Measurements from ENCODE around the gene USP15. TPM values are rescaled to one million over a fixed set of nuclear protein-coding genes. Genes with fewer than 3 reads are reported as not detected.

USP15 gene
- total RNA-seq, 1 experiment from 2014 or later: 35.3 TPM

DNA sequence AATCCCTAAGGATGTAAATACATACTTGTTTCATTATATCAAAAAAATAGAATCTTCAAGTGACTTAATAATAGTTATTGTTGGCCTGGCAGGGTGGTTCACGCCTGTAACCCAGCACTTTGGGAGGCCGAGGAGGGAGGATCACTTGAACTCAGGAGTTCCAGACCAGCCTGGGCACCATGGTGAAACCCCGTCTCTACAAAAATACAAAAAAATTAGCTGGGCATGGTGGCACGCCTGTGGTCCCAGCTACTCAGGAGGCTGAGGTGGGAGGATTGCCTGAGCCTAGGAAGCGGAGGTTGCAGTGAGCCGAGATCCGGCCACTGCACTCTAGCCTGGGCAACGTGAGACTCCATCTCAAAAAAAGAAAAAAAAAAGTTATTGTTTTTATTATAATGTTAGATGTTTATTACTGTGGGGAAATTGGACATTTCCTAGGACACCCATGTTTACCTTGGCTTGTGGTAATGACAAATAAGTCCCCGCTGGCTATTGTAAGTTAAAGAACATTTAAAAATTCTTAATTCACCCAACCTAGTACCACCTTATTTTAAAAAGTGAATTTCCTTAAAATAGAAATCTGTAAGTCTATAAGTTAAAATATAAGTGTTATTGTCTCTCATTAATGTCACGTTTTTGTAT, 1.8 kb downstream of the USP15 start:
- Histone ChIP-seq H3K14ac (ENCODE audit: insufficient read depth, low read length) (no peak overlapping the region), H2BK120ac (ENCODE audit: low read depth, low read length, poor library complexity, severe bottlenecking) (no peak overlapping the region), H2AFZ (ENCODE audit: low read length) (no peak overlapping the region), H3K27ac (ENCODE audit: insufficient read length, low read depth, low read length) (no peak overlapping the region), H3K79me1 (ENCODE audit: insufficient read depth, low read depth, low read length, poor library complexity, severe bottlenecking) (peaks cover 6% of the 10 kb centered on the region), H4K5ac (ENCODE audit: insufficient read length, low read depth, low read length) (no peak overlapping the region), H2AK5ac (ENCODE audit: insufficient read length, low read length) (no peak overlapping the region), H3K4me2 (ENCODE audit: insufficient read depth, insufficient read length, low read length) (no peak overlapping the region), H3K9me3 (ENCODE audit: control insufficient read depth, low read depth, low read length) (no peaks in the 10 kb centered on the region), H3K23me2 (ENCODE audit: insufficient read length, low read depth, low read length, poor library complexity, severe bottlenecking) (peaks cover 4% of the 10 kb centered on the region), H3K4me1 (ENCODE audit: insufficient read depth, low read length) (no peaks in the 10 kb centered on the region), H4K20me1 (ENCODE audit: control insufficient read depth, insufficient read depth, insufficient read length) (no peaks in the 10 kb centered on the region), H3K56ac (ENCODE audit: insufficient read length, low read depth, low read length) (no peak overlapping the region), H3T11ph (ENCODE audit: low read length) (no peak overlapping the region), H3K27me3 (ENCODE audit: insufficient read depth, low read length) (no peaks in the 10 kb centered on the region), H4K91ac (ENCODE audit: insufficient read length, low read depth, low read length) (no peak overlapping the region), H4K8ac (replicated peaks; ENCODE audit: insufficient read length, low read depth, low read length) (no peak overlapping the region), H3K79me2 (ENCODE audit: insufficient read depth, low read length) (peaks cover 13% of the 10 kb centered on the region; the same call in 1 of the 2 replicates), H3K18ac (ENCODE audit: insufficient read length, low read depth, low read length) (no peak overlapping the region), H3K4ac (ENCODE audit: low read depth, low read length) (no peak overlapping the region), H3K9ac (ENCODE audit: extremely low read depth, insufficient read length, low read length) (no peak overlapping the region), H2BK15ac (ENCODE audit: low read depth, low read length) (no peak overlapping the region), H3K23ac (ENCODE audit: insufficient read length, low read depth, low read length) (no peak overlapping the region), H2BK5ac (ENCODE audit: insufficient read length, low read length) (no peak overlapping the region), H2BK20ac (ENCODE audit: low read depth, low read length, poor library complexity, severe bottlenecking) (no peak overlapping the region), H2BK12ac (ENCODE audit: insufficient read length, low read depth, low read length) (no peak overlapping the region)
- Mint-ChIP-seq H3K27ac (no peak overlapping the region), H3K27me3 (ENCODE audit: low read depth) (no peaks in the 10 kb centered on the region), H3K4me3 (peak overlapping the region; percentile 98 to 99), H3K9me3 (0 out of 5 replicates have a peak, but pooled peaks cover 0 to 2% of the 10 kb centered on the region in 2 experiments), H3K4me1 (peaks cover 13% of the 10 kb centered on the region in 2 experiments), H3K36me3 (ENCODE audit: insufficient read depth in 1 of 3, low read depth in 3 of 3) (peaks cover 0 to 3% (median 3%) of the 10 kb centered on the region in 3 experiments; a peak in 5 of 7 replicates)
- TF ChIP-seq, protein P1, sequence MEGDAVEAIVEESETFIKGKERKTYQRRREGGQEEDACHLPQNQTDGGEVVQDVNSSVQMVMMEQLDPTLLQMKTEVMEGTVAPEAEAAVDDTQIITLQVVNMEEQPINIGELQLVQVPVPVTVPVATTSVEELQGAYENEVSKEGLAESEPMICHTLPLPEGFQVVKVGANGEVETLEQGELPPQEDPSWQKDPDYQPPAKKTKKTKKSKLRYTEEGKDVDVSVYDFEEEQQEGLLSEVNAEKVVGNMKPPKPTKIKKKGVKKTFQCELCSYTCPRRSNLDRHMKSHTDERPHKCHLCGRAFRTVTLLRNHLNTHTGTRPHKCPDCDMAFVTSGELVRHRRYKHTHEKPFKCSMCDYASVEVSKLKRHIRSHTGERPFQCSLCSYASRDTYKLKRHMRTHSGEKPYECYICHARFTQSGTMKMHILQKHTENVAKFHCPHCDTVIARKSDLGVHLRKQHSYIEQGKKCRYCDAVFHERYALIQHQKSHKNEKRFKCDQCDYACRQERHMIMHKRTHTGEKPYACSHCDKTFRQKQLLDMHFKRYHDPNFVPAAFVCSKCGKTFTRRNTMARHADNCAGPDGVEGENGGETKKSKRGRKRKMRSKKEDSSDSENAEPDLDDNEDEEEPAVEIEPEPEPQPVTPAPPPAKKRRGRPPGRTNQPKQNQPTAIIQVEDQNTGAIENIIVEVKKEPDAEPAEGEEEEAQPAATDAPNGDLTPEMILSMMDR (conservative IDR thresholded peaks at IDR 0.05): no peak
- no CpG with 5 or more reads among the region's 10 CpGs for WGBS (ENCODE audit: extremely low coverage, insufficient read length, low lambda C conversion rate)
- no peak for DNase-seq
